RKO (cell line): ENCODE data around the gene THADA.
"Not testable (repeated sequence)": the region's sequence is repeated elsewhere in the genome, so short reads cannot be mapped to it uniquely, and the experiment has no call there.

ENCODE experiments used
- DNase-seq: peaks from one replicate; pipeline ENCODE4 v3.0.0-alpha.2; 2016; ENCODE audit warnings: low spot score

THADA gene

GRCh38 chr2:43461453-43462073 is 134.3 kb downstream of the THADA start:
- DNase-seq, result no peak

- DNase-seq, result no peak
Observed at GRCh38 chr2:43460611-43461365, 135.1 kb downstream of the THADA start.

- DNase-seq, result no peak
Observed at GRCh38 chr2:43460174-43460546, 135.7 kb downstream of the THADA start.

GRCh38 chr2:43459446-43460173 is 136.2 kb downstream of the THADA start:
- DNase-seq, result no peak

- peak; percentile 30 for DNase-seq
Observed at GRCh38 chr2:43458014-43458628, 137.7 kb downstream of the THADA start.

GRCh38 chr2:43455731-43456642 is 139.9 kb downstream of the THADA start:
- no peak for DNase-seq

- no peak for DNase-seq
Observed at GRCh38 chr2:43455296-43455695, 140.5 kb downstream of the THADA start.

GRCh38 chr2:43454791-43455190 is 141.0 kb downstream of the THADA start:
- no peak for DNase-seq

- DNase-seq, result no peak
Observed at GRCh38 chr2:43453179-43454170, 142.4 kb downstream of the THADA start.

GRCh38 chr2:43452318-43452731 is 143.5 kb downstream of the THADA start:
- no peak for DNase-seq

GRCh38 chr2:43450617-43451016 is 145.2 kb downstream of the THADA start:
- DNase-seq, result no peak

GRCh38 chr2:43448822-43449110 is 147.1 kb downstream of the THADA start:
- DNase-seq, result no peak

- no peak for DNase-seq
Observed at GRCh38 chr2:43448011-43448821, 147.6 kb downstream of the THADA start.

- DNase-seq, result not testable (repeated sequence)
Observed at GRCh38 chr2:43446755-43447154, 149.1 kb downstream of the THADA start.

GRCh38 chr2:43445781-43446180 is 150.1 kb downstream of the THADA start:
- no peak for DNase-seq

GRCh38 chr2:43444989-43445645 is 150.7 kb downstream of the THADA start:
- no peak for DNase-seq

- DNase-seq, result no peak
Observed at GRCh38 chr2:43443282-43443681, 152.6 kb downstream of the THADA start.

GRCh38 chr2:43441195-43441594 is 154.6 kb downstream of the THADA start:
- DNase-seq, result no peak
